PFSK-1 (cell line): ENCODE data around the gene MAST4.

Source experiments
- FOXP2 ChIP-seq: optimal IDR thresholded peaks from 2 replicates; pipeline ENCODE3; 2011; ENCODE audit warnings: borderline replicate concordance, control low read depth, inconsistent platforms; ENCODE audit not compliant: insufficient read depth; ENCODE audit errors: extremely low read length, extremely low read depth
- POLR2AphosphoS5 ChIP-seq: IDR thresholded peaks from 2 replicates; pipeline ENCODE4 v1.6.1; 2012; ENCODE audit warnings: low read depth, mild to moderate bottlenecking, control low read depth, low read length, moderate library complexity
- REST ChIP-seq, 2 experiments: IDR thresholded peaks; 2 replicates each; pipeline versions ENCODE4 v1.6.1 to v1.8.0; 2011 to 2012; ENCODE audit warnings: low read depth in 2 of 2, low read length in 2 of 2, control low read depth in 1 of 2, inconsistent platforms in 1 of 2, mild to moderate bottlenecking in 1 of 2, moderate library complexity in 1 of 2; ENCODE audit not compliant: insufficient read depth in 1 of 2
- SIN3A ChIP-seq: IDR thresholded peaks from 2 replicates; pipeline ENCODE4 v1.6.1; 2012; ENCODE audit warnings: mild to moderate bottlenecking, low read length, moderate library complexity, borderline replicate concordance; ENCODE audit not compliant: insufficient read depth
- TAF1 ChIP-seq: IDR thresholded peaks from 2 replicates; pipeline ENCODE4 v1.6.1; 2012; ENCODE audit warnings: low read length, control low read depth, borderline replicate concordance; ENCODE audit not compliant: insufficient read depth

Gene MAST4

GRCh38 chr5:66769030-66769733, 173.0 kb downstream of the MAST4 start:
- TF ChIP-seq FOXP2 (no peak), POLR2AphosphoS5 (no peak), REST (IDR thresholded peaks at IDR 0.05; ENCODE audit: insufficient read depth in 1 of 2, low read depth in 2 of 2, low read length in 2 of 2) (no peak), TAF1 (no peak), SIN3A (no peak)

GRCh38 chr5:66769839-66770617, 173.8 kb downstream of the MAST4 start:
- TF ChIP-seq REST (IDR thresholded peaks at IDR 0.05; ENCODE audit: insufficient read depth in 1 of 2, low read depth in 2 of 2, low read length in 2 of 2), result no peak
- no peak for TF ChIP-seq POLR2AphosphoS5
- TF ChIP-seq TAF1, result no peak
- TF ChIP-seq FOXP2, result no peak
- TF ChIP-seq SIN3A, result no peak

GRCh38 chr5:66777868-66778267, 181.7 kb downstream of the MAST4 start:
- no peak for TF ChIP-seq SIN3A
- TF ChIP-seq REST (IDR thresholded peaks at IDR 0.05; ENCODE audit: insufficient read depth in 1 of 2, low read depth in 2 of 2, low read length in 2 of 2), result no peak
- no peak for TF ChIP-seq POLR2AphosphoS5
- no peak for TF ChIP-seq TAF1
- TF ChIP-seq FOXP2, result no peak

- TF ChIP-seq POLR2AphosphoS5 (no peak), TAF1 (no peak), SIN3A (no peak), REST (IDR thresholded peaks at IDR 0.05; ENCODE audit: insufficient read depth in 1 of 2, low read depth in 2 of 2, low read length in 2 of 2) (no peak), FOXP2 (no peak)
Measured at GRCh38 chr5:66779528-66779927, 183.3 kb downstream of the MAST4 start.
